PFSK-1 (cell line): ENCODE data around the gene TTC28.

Experiments
- FOXP2 ChIP-seq: optimal IDR thresholded peaks from 2 replicates; pipeline ENCODE3; 2011; ENCODE audit warnings: borderline replicate concordance, control low read depth, inconsistent platforms; ENCODE audit not compliant: insufficient read depth; ENCODE audit errors: extremely low read length, extremely low read depth
- POLR2AphosphoS5 ChIP-seq: IDR thresholded peaks from 2 replicates; pipeline ENCODE4 v1.6.1; 2012; ENCODE audit warnings: low read depth, mild to moderate bottlenecking, control low read depth, low read length, moderate library complexity
- SIN3A ChIP-seq: IDR thresholded peaks from 2 replicates; pipeline ENCODE4 v1.6.1; 2012; ENCODE audit warnings: mild to moderate bottlenecking, low read length, moderate library complexity, borderline replicate concordance; ENCODE audit not compliant: insufficient read depth
- TAF1 ChIP-seq: IDR thresholded peaks from 2 replicates; pipeline ENCODE4 v1.6.1; 2012; ENCODE audit warnings: low read length, control low read depth, borderline replicate concordance; ENCODE audit not compliant: insufficient read depth
- TF ChIP-seq, protein P1 (sequence below), 2 experiments: IDR thresholded peaks; 2 replicates each; pipeline versions ENCODE4 v1.6.1 to v1.8.0; 2011 to 2012; ENCODE audit warnings: low read depth in 2 of 2, low read length in 2 of 2, control low read depth in 1 of 2, inconsistent platforms in 1 of 2, mild to moderate bottlenecking in 1 of 2, moderate library complexity in 1 of 2; ENCODE audit not compliant: insufficient read depth in 1 of 2

DNA sequence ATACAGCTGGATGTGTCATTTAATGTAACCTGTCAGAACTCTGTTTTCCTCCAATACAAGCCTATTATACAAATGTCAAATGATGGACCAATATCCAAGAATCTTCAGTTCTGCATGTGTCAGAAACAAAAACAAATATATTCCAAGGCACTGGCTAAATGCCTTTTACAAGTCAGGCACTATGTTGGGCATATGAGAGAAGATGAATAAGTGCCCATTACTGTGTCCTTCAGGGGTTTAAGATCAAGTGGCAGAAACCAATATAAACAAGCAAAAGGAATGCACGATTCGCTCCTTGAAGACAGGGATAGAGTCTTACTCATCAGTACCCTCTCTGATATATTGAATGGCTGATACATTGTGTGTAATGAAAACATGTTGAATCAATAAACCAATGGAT, 254.4 kb downstream of the TTC28 start:
- TF ChIP-seq SIN3A (no peak), POLR2AphosphoS5 (no peak), TAF1 (no peak), FOXP2 (no peak)
- TF ChIP-seq, protein P1, sequence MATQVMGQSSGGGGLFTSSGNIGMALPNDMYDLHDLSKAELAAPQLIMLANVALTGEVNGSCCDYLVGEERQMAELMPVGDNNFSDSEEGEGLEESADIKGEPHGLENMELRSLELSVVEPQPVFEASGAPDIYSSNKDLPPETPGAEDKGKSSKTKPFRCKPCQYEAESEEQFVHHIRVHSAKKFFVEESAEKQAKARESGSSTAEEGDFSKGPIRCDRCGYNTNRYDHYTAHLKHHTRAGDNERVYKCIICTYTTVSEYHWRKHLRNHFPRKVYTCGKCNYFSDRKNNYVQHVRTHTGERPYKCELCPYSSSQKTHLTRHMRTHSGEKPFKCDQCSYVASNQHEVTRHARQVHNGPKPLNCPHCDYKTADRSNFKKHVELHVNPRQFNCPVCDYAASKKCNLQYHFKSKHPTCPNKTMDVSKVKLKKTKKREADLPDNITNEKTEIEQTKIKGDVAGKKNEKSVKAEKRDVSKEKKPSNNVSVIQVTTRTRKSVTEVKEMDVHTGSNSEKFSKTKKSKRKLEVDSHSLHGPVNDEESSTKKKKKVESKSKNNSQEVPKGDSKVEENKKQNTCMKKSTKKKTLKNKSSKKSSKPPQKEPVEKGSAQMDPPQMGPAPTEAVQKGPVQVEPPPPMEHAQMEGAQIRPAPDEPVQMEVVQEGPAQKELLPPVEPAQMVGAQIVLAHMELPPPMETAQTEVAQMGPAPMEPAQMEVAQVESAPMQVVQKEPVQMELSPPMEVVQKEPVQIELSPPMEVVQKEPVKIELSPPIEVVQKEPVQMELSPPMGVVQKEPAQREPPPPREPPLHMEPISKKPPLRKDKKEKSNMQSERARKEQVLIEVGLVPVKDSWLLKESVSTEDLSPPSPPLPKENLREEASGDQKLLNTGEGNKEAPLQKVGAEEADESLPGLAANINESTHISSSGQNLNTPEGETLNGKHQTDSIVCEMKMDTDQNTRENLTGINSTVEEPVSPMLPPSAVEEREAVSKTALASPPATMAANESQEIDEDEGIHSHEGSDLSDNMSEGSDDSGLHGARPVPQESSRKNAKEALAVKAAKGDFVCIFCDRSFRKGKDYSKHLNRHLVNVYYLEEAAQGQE (IDR thresholded peaks at IDR 0.05; ENCODE audit: insufficient read depth in 1 of 2, low read depth in 2 of 2, low read length in 2 of 2): no peak
